Measurements from ENCODE around the gene DIS3L2. TPM values are rescaled to one million over a fixed set of nuclear protein-coding genes. Genes with fewer than 3 reads are reported as not detected.
"Not testable (repeated sequence)": the region's sequence is repeated elsewhere in the genome, so short reads cannot be mapped to it uniquely, and the experiment has no call there.

The DIS3L2 gene
- total RNA-seq, 1 experiment from 2014 or later, result 20.2 TPM

DNA sequence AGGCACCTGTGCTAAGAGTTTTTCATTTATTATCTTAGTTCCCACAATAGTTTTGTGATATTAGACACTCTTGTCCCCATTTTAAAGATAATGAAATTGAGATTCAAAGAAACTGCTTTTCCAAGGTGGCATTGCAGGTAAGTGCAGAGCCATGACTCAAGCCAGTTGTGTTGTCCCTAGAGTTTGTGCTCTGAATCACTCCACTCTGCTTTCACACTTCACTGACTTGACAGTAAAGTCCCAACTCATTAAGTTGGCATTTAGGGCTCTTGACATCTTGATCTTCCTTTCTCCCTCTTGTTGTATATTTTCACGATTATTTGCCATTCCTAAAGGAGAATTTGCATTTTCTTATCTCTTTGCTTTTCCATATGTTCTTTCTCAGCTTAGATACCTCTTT lies 114.3 kb downstream of the DIS3L2 start:
- peak; percentile 58 for DNase-seq (ENCODE audit: low read depth)
- in situ Hi-C loops (cut with HindIII; ENCODE audit: low pct_unique_long_range_greater_than_20kb, low sequenced_read_pairs), result no loop called here

DNA sequence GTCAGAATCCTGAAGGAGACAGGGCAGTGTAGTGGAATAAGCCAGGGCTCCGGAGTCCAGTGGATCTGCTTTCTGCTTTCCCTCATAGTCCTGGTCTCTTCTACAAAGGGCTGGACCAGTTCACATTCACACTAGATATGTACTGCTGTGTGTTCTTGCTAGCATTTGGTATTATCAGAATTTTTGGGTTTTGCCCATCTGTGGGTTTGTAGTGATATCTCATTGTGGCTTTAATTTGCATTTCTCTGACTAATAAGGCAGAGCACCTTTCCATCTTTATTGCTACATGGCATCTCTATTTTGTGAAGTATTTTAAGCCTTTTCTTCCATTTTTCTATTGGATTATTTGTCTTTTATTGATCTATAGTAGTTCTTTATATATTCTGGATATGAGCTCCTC lies 114.8 kb downstream of the DIS3L2 start:
- DNase-seq (ENCODE audit: low read depth), result no peak
- in situ Hi-C loops (cut with HindIII; ENCODE audit: low pct_unique_long_range_greater_than_20kb, low sequenced_read_pairs), result no loop called here

DNA sequence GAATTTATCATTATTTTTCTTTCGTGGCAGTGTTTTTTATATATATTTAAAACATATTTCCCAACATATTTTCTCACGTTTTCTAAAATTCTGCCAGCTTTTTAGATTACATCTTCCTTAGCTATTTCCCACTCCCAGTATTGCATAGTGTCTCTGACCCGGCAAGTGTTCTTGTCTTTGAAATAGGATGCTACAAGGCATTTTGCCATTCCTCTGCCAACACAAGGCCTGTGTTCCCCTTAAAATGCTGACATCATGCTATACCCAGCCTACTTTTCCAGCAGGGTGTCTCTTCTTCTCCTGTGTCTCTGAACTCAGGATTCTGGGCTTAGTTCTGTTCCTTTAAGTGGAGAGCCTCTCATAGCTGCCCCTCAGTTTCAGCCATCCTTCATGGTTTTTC lies 115.2 kb downstream of the DIS3L2 start:
- no peak for DNase-seq (ENCODE audit: low read depth)
- in situ Hi-C loops (cut with HindIII; ENCODE audit: low pct_unique_long_range_greater_than_20kb, low sequenced_read_pairs), result no loop called here

DNA sequence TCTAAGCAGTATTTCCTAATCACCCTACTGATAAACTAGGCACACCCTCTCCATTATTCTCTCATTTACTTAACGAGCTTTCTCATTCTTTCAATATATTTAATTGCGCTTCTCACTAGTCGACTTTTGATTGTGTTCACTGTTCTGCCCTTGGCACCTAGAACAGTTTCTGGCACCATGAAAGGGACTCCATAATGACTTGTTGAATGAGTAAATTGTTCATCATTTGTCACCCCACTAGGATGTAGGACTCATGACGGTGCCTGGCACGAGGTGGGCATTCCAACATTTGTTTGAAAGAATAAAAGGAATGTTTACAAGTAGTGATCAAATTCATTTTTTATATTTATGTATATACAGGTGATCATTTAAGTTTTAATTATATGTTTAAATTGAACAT lies 123.7 kb downstream of the DIS3L2 start:
- no peak for DNase-seq (ENCODE audit: low read depth)
- in situ Hi-C loops (cut with HindIII; ENCODE audit: low pct_unique_long_range_greater_than_20kb, low sequenced_read_pairs), result no loop called here

DNA sequence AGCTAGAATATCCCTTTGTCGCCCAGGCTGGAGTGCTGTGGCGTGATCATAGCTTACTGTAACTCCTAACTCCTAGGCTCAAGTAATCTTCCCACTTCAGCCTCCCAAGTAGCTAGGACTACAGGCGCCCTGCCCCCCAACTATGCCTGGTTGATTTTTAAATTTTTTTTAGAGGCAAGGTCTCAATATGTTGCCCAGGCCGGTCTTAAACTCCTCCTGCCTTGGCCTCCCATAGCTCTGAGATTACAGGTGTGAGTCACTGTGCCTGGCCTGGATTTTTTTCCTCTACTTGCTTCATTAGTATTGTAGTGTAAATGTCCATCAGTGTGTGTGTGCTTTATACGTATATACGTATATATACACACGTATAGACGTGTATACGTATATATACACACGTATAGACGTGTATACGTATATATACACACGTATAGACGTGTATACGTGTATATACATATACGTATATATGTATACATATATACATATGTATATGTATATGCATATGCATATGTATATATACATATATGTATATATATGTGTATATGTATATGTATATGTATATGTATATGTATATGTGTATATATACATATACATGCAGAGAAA lies 124.4 kb downstream of the DIS3L2 start:
- no peak for DNase-seq (ENCODE audit: low read depth)
- in situ Hi-C loops (cut with HindIII; ENCODE audit: low pct_unique_long_range_greater_than_20kb, low sequenced_read_pairs), result no loop called here

DNA sequence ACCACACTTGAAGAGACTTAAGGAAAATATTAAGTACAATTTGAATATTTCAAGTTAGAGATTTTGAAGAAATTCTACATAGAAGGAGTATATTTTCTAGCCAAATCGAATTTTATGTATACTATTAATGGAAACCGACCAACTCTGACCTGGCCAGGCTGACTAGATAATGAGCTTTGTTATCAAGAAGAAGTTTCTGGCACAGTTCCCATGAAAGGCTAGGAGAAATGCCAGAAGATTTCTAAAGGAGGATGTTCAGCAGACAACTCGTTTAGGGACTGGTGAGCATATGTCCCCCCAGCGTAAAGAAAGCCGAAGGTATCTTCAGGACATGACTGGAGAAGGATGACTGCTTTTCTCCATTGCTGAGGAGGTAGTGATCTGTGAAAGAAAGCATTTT lies 127.3 kb downstream of the DIS3L2 start:
- no peak for DNase-seq (ENCODE audit: low read depth)
- in situ Hi-C loops (cut with HindIII; ENCODE audit: low pct_unique_long_range_greater_than_20kb, low sequenced_read_pairs), result no loop called here

DNA sequence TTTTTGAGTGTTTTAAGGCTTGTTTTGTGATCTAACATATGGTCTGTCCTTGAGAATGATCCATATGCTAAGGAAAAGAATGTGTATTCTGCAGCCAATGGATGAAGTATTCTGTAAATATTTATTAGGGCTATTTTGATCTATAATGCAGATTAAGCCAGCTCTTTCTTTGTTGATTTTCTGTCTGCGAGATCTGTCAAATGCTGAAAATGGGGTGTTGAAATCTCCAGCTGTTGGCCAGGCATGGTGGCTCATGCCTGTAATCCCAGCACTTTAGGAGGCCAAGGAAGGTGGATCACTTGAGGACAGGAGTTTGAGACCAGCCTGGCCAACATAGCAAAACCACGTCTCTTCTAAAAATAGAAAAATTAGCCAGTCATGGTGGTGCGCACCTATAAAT lies 132.7 kb downstream of the DIS3L2 start:
- in situ Hi-C loops (cut with HindIII; ENCODE audit: low pct_unique_long_range_greater_than_20kb, low sequenced_read_pairs), result no loop called here
- DNase-seq (ENCODE audit: low read depth), result no peak

DNA sequence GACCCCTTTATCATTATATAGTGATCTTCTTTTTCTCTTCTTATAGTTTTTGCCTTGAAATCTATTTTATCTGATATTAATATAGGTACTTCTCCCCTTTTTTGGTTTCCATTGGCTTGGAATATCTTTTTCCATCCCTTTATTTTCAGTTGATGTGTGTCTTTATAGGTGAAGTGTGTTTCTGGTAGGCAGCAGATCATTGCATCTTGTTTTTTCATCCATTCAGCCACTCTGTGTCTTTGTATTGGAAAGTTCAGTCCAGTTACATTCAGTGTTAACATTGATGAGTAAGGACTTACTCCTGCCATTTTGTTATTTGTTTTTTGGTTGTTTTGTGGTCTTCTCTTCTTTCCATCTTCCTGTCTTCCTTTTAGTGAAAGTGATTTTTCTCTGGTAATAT lies 133.4 kb downstream of the DIS3L2 start:
- no peak for DNase-seq (ENCODE audit: low read depth)
- in situ Hi-C loops (cut with HindIII; ENCODE audit: low pct_unique_long_range_greater_than_20kb, low sequenced_read_pairs), result no loop called here

DNA sequence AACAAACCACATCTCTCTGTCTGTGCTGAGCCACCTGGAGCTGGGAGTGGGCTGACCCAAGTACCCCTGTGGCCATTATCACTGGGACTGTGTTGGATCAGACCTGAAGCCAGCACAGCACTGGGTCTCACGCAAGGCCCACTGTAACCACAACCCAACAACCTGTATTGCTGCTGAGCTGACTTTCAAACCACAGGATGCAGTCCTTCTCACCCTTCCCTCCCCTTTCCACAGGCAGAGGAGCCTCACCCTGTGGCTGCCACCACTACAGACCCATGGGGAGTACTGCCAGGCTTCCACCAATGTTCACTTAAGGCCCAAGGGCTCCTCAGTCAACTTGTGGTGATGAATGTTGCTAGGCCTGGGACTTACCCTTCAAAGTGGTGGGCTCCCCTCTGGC lies 135.7 kb downstream of the DIS3L2 start:
- in situ Hi-C loops (cut with HindIII; ENCODE audit: low pct_unique_long_range_greater_than_20kb, low sequenced_read_pairs), result no loop called here
- no peak for DNase-seq (ENCODE audit: low read depth)

DNA sequence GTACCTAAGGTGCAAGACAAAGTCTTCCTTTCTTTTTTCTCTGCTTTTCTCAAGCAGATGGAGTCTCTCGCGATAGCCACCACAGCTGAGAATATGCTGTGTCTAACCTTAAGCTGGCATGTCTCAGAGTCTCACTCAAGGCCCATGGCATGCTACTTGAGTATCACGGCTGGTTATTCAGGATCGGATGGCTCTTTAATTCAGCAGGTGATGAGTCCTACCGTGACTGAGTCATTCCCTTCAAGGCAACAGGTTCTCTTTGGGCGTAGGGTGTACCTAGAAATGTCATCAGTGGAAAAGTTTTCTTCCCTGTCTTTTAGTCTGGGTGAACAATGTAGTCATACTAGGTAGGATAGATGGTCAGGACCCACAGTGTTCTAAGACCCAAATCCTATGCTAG lies 136.2 kb downstream of the DIS3L2 start:
- DNase-seq (ENCODE audit: low read depth), result no peak
- in situ Hi-C loops (cut with HindIII; ENCODE audit: low pct_unique_long_range_greater_than_20kb, low sequenced_read_pairs), result no loop called here

DNA sequence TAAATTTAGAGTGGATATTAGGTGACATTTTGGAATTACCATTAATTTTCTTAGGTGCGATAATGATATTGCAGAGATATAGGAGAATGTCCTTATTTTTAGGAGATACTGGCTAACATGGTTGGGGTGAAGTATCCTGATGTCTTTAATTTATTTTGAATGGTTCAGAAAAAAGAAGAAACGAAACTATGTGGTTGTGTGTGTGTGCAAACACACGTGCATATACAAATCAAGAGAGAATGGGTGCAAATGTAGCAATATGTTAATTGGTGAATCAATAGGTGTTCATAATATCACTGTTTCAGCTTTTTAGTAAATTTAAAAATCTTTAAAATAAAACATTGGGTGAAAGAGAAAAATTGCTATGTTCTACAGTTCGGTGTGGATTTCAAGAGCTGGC lies 140.9 kb downstream of the DIS3L2 start:
- DNase-seq (ENCODE audit: low read depth), result no peak
- in situ Hi-C loops (cut with HindIII; ENCODE audit: low pct_unique_long_range_greater_than_20kb, low sequenced_read_pairs), result no loop called here

DNA sequence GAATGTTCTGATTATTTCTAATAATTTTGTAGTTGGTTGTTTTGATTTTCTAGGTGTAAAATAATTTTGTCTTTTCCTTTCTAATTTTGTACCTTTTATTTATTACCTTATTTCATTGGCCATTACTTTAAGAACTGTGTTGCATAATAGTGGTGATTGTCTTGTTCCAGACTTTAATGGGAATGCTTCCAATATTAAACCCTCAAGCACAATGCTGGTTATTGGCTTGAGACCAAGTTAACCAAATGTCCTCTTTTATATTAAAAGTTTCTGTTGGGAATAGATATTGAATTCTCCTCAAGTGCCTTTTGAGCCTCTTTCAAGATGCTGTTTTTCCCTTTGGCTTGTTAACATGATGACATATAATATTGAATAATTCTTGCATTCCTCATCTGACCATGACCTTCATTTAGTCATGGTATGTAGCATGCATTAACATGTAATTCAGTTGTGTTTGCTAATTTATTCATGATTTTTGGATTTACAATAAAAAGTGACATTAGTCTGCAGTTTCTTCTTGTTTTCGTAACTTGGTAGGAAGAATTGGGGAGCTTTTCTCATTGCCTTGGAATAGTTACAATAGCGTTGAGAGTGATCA lies 141.7 kb downstream of the DIS3L2 start:
- DNase-seq (ENCODE audit: low read depth), result no peak
- in situ Hi-C loops (cut with HindIII; ENCODE audit: low pct_unique_long_range_greater_than_20kb, low sequenced_read_pairs), result no loop called here

DNA sequence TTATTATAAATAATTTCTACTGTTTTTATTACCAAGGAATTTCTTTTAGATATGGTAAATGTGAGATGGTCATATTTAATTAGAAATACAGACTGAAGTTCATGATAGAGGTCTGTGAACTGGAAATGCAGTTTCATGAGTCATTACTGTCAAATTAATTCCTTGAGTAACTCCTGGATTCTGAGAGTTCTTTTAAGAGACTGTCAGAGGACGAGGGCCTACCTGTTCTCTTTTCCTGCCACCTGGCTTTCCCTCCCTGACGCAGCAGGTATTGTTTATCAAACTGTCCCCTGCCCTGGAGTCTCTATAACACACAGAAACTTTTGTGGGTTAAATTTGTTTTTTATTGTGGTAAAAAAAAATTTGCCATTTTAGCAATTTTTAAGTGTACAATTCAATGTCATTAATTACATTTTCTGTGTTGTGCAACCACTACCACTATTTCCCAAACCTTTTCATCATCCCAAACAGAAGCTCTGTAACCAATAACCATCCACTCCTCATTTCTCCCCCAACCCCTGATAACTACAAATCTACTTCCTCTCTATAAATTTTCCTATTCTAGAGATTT lies 142.6 kb downstream of the DIS3L2 start:
- in situ Hi-C loops (cut with HindIII; ENCODE audit: low pct_unique_long_range_greater_than_20kb, low sequenced_read_pairs), result no loop called here
- no peak for DNase-seq (ENCODE audit: low read depth)

DNA sequence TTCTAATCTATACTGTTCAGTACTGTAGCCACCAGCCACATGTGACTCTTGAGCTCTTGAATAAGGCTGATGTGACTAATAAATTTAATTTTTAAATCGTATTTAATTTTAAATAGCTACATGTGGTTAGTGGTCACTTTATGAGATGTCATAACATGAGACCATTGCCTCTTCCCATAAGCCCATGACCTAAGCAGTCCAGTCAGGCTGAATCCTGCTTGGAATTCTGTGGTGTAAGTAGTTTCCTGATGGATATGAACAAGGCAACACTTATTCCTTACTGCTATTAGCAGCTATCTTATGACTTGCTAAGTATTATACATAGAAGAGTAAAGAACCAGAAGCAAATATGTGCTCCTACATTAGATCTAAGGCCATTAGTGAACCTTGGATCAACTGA lies 150.0 kb downstream of the DIS3L2 start:
- DNase-seq (ENCODE audit: low read depth), result no peak
- in situ Hi-C loops (cut with HindIII; ENCODE audit: low pct_unique_long_range_greater_than_20kb, low sequenced_read_pairs), result no loop called here

DNA sequence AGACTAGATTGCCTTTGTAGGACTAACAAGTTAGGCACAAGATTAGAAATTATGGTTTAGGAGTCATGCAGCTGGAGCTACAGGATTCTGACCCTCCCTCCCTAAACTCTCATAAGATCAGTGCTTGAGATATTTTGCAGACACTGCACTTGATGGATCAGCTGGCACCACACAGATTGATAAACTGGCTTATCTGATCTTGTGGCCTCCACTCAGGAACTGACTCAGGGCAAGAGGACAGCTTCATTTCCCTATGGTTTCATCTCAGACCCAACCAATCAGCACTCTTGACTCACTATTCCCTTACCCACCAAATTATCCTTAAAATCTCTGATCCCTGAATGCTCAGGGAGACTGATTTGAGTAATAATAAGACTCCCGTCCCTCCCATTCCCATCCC lies 152.3 kb downstream of the DIS3L2 start:
- no peak for DNase-seq (ENCODE audit: low read depth)
- in situ Hi-C loops (cut with HindIII; ENCODE audit: low pct_unique_long_range_greater_than_20kb, low sequenced_read_pairs), result no loop called here

DNA sequence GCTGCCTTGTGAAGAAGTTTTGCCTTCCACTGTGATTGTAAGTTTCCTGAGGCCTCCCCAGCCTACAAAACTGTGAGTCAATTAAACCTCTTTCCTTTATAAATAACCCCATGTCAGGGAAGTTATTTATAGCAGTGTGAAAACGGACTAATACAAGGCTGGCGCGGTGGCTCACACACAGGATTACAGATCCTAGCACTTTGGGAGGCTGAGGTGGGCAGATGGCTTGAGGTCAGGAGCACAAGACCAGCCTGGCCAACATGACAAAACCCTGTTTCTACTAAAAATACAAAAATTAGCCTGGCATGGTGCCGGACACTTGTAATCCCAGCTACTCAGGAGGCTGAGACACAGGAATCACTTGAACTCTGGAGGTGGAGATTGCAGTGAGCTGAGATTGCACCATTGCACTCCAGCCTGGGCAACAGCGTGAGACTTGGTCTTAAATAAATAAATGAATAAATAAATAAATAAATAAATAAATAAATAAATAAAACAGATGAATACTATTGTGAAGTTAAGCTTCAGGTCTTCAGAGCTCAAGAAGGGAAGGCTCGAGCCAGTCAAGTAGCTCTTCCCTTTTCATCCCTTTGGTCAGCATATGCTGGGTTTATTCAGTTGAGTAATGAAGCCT lies 154.3 kb downstream of the DIS3L2 start:
- in situ Hi-C loops (cut with HindIII; ENCODE audit: low pct_unique_long_range_greater_than_20kb, low sequenced_read_pairs); DNase-seq (ENCODE audit: low read depth): not testable (repeated sequence)

DNA sequence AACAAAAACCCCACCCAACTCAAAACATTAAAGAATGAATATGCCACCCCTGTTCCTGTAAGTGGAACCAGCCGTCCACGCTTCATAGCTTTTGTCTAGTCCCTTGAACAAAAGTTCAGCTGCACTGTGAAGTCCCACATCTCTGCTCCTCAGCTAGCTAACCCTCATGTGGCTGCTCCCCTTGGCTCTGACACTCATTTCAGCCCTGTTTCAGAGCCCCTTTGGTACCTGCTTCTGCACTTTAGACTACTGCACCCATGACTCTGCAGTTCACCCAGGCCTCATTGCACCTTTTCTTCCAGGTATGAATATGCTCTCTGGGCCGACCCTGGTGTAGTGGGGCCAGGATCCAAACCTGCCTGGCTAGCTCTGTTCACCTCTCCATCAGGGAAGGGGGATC lies 155.3 kb downstream of the DIS3L2 start:
- in situ Hi-C loops (cut with HindIII; ENCODE audit: low pct_unique_long_range_greater_than_20kb, low sequenced_read_pairs), result no loop called here
- DNase-seq (ENCODE audit: low read depth), result no peak

DNA sequence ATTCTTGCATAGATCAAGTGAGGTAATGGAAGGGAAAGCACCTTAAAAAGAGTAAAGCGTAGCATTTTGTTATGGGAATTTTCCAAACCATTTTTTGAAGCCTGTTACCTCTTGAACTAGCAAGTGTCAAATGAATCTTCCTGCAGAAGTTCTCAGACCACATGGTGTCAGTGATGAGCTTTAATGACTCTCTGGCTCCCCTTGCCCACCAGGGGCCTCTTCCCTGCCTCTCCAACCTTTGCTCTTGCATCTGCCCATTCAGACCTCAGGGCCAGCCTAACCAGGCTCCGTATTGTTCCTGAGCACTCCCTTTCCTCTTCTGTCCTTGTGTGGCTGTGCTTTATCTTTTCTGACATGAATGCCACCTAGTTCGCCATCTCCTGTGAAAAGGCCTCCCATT lies 155.9 kb downstream of the DIS3L2 start:
- in situ Hi-C loops (cut with HindIII; ENCODE audit: low pct_unique_long_range_greater_than_20kb, low sequenced_read_pairs), result no loop called here
- no peak for DNase-seq (ENCODE audit: low read depth)

DNA sequence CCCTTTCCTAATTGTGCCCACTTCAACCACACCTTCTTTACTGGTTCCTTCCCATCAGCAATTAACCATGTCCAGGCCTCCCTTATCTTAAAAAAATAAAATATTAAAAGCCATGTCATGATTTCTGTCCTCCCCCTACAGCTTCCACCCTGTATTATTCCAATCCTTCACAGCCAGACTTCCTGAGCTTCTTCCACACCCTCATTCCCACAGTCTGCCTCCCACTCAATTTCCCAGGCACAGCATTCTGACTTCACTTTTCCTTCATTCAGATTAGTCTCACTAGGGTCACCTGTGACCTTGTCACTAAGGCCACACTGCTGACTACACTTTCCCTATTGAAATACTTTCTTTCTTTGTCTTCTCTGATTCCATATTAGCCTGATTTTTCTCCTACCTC lies 159.4 kb downstream of the DIS3L2 start:
- in situ Hi-C loops (cut with HindIII; ENCODE audit: low pct_unique_long_range_greater_than_20kb, low sequenced_read_pairs), result no loop called here
- no peak for DNase-seq (ENCODE audit: low read depth)

DNA sequence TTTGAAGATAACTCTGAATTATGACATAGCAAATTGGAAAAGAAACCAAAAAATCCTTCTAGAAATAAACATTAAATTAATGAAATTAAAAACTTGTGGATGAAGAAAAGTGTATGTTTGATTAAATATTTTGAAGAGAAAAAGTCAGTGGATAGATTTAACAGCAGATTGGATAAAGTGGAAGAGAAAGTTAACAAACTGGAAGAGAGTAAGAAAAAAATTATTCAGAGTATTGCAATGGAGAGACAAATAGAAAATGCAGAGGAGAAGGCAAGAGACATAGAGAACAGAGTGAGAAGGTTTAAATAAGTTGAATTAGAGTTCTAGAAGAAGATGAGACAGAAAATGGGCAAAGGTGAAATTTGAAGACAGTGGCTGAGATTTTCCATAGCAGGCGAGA lies 162.8 kb downstream of the DIS3L2 start:
- DNase-seq (ENCODE audit: low read depth), result no peak
- in situ Hi-C loops (cut with HindIII; ENCODE audit: low pct_unique_long_range_greater_than_20kb, low sequenced_read_pairs), result no loop called here
